HFFc6 (cell line): ENCODE data around the gene ROMO1. TPM values are rescaled to one million over a fixed set of nuclear protein-coding genes. Genes with fewer than 3 reads are reported as not detected.
A peak's percentile ranks its signal among the peaks of the same experiment; 100 is the strongest.

Experiments used
- DNase-seq: peaks from one replicate; pipeline ENCODE4 v3.0.0-alpha.2; 2018
- H3K27ac Mint-ChIP-seq: 2 replicates; pipeline ENCODE4 v1.8.0; 2020; ENCODE audit warnings: mild to moderate bottlenecking, mixed read lengths
- H3K27me3 Mint-ChIP-seq: 2 replicates; pipeline ENCODE4 v1.8.0; 2021; ENCODE audit warnings: mild to moderate bottlenecking, moderate library complexity, mixed read lengths; ENCODE audit not compliant: insufficient read depth
- H3K36me3 Mint-ChIP-seq: 2 replicates; pipeline ENCODE4 v1.8.0; 2021; ENCODE audit warnings: low read depth, mixed read lengths
- H3K4me1 Mint-ChIP-seq: 2 replicates; pipeline ENCODE4 v1.8.0; 2020; ENCODE audit warnings: low read depth, mixed read lengths
- H3K4me3 Mint-ChIP-seq: 2 replicates; pipeline ENCODE4 v1.8.0; 2020; ENCODE audit warnings: mild to moderate bottlenecking, moderate library complexity, mixed read lengths
- H3K9me3 Mint-ChIP-seq: 2 replicates; pipeline ENCODE4 v1.8.0; 2020; ENCODE audit warnings: mild to moderate bottlenecking, mixed read lengths
- total RNA-seq, 6 experiments: library from RNA; stranded (reverse); fragmentation: NEBNext Ultra II Directional; extraction: Animal tissue kit (Norgen Biotek cat#: 25700); gene quantifications; 2 replicates in 1 of 6; 3 replicates in 5 of 6; pipeline ENCODE4 v1.2.3, GENCODE V29; 2021
- TF ChIP-seq, protein P1 (sequence below): fragments of 200-600 bp; sonication (generic); IDR thresholded peaks from 2 replicates; pipeline ENCODE4 v1.5.0; 2021; ENCODE audit warnings: antibody characterized with exemption, mild to moderate bottlenecking

The ROMO1 gene
- total RNA-seq, 6 experiments from 2014 or later, result 158 to 236 (median 195) TPM

DNA sequence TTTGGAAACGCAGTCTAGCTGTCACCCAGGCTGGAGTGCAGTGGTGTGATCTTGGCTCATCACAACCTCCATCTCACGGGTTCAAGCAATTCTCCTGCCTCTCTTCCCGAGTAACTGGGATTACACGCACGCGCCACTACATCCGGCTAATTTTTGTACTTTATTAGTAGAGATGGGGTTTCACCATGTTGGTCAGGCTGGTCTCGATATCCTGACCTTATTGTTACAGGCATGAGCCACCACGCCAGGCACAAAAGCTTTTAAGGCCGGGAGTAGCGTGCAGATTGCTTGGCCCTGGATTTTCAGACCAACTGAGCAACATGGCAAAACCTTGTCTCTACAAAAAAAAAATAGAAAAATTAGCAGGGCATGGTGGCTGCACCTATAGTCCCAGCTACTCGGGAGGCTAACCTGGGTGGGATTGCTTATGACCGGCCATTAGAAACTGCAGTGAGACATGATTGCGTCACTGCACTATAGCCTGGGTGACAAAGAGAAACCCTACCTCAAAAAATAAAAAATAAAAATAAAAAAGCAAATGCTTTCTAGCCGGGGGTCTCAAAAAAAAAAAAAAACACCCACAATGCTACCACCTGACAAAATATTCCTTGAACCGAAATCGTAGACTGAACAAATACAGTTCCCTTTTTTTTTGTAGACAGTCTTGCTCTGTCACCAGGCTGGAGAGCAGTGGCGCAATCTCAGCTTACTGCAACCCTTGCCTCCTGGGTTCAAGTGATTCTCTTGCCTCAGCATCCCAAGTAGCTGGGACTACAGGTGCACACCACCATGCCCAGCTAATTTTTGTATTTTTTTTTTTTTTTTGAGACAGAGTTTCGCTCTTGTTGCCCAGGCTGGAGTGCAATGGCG, 27.9 kb downstream of the ROMO1 start:
- Mint-ChIP-seq H3K36me3 (peaks cover 44% of the 10 kb centered on the region), H3K27ac (no peak overlapping the region; the same call in 1 of the 2 replicates), H3K9me3 (peaks cover 4% of the 10 kb centered on the region; the same call in 1 of the 2 replicates), H3K4me1 (peaks cover 23% of the 10 kb centered on the region), H3K4me3 (no peak overlapping the region), H3K27me3 (peaks cover 14% of the 10 kb centered on the region)
- TF ChIP-seq, protein P1, sequence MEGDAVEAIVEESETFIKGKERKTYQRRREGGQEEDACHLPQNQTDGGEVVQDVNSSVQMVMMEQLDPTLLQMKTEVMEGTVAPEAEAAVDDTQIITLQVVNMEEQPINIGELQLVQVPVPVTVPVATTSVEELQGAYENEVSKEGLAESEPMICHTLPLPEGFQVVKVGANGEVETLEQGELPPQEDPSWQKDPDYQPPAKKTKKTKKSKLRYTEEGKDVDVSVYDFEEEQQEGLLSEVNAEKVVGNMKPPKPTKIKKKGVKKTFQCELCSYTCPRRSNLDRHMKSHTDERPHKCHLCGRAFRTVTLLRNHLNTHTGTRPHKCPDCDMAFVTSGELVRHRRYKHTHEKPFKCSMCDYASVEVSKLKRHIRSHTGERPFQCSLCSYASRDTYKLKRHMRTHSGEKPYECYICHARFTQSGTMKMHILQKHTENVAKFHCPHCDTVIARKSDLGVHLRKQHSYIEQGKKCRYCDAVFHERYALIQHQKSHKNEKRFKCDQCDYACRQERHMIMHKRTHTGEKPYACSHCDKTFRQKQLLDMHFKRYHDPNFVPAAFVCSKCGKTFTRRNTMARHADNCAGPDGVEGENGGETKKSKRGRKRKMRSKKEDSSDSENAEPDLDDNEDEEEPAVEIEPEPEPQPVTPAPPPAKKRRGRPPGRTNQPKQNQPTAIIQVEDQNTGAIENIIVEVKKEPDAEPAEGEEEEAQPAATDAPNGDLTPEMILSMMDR, result no peak
- no peak for DNase-seq

DNA sequence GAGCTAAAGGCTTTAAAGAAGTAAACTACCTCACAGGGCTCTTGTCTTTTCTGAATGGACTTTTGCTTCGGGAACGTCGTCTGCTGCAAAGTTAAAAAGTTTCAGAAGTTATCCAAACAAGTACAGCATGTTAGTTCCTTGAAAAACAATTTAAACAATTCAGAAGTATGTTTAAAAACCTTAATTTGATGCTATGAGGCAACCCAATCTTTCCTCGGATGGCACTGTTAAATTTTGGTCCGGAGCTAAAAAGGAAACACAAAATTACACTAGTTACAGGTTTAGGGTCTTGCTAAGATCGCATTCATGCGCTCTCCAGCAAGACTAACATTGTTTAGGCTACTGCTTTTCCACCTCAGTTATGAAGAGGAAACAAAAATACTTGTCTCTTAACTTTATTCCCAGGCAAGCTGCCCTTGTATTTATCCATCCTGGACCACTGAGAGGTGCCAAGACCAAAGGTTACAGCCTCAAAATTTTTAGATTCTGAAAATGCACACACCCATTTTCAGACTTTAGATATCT, 30.1 kb downstream of the ROMO1 start:
- peaks cover 17% of the 10 kb centered on the region for H3K27me3 Mint-ChIP-seq
- H3K9me3 Mint-ChIP-seq, result peaks cover 5% of the 10 kb centered on the region; the same call in 1 of the 2 replicates
- H3K4me1 Mint-ChIP-seq, result peaks cover 33% of the 10 kb centered on the region
- H3K27ac Mint-ChIP-seq, result peak overlapping the region; percentile 61
- no peak for DNase-seq
- no peak overlapping the region for H3K4me3 Mint-ChIP-seq
- H3K36me3 Mint-ChIP-seq, result peaks cover 55% of the 10 kb centered on the region
- TF ChIP-seq, protein P1, result no peak

DNA sequence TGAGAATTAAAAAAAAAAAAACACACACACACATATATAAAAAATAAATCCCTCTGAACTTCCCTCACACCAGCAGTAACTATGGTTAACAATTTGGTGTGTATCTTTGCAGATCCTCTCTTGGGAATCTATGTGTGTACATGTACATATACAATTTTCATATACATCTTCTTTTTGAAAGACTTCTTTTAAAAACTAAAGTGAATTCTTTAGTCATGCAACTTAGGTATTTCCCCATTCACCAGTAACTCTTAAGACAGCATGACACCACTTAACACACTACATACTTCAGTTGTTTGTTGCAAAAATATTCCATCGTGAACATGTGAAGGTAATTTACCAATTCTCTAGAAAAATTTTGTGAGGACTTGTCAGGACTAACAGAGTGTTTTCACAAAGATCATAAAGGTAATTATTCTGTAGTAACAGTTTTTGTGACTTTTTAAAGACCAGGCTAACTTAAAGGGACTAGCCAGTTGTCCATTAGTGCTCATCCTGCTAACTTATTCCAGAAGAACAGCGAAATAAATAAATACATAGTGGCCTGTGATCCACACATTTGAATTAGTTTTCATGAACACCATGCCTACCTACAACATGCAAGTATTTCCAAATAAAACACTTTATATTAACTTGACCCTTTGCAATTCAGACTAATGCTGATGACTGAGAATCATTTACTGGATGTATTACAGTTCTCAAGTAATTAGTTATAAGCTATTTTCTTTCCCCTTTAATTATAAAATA, 30.8 kb downstream of the ROMO1 start:
- DNase-seq, result no peak
- Mint-ChIP-seq H3K27me3 (peaks cover 16% of the 10 kb centered on the region), H3K9me3 (peaks cover 5% of the 10 kb centered on the region; the same call in 1 of the 2 replicates), H3K4me1 (peaks cover 39% of the 10 kb centered on the region), H3K27ac (peak overlapping the region; percentile 61), H3K36me3 (peaks cover 54% of the 10 kb centered on the region), H3K4me3 (peak overlapping the region; percentile 26; the same call in 1 of the 2 replicates)
- TF ChIP-seq, protein P1, result no peak

DNA sequence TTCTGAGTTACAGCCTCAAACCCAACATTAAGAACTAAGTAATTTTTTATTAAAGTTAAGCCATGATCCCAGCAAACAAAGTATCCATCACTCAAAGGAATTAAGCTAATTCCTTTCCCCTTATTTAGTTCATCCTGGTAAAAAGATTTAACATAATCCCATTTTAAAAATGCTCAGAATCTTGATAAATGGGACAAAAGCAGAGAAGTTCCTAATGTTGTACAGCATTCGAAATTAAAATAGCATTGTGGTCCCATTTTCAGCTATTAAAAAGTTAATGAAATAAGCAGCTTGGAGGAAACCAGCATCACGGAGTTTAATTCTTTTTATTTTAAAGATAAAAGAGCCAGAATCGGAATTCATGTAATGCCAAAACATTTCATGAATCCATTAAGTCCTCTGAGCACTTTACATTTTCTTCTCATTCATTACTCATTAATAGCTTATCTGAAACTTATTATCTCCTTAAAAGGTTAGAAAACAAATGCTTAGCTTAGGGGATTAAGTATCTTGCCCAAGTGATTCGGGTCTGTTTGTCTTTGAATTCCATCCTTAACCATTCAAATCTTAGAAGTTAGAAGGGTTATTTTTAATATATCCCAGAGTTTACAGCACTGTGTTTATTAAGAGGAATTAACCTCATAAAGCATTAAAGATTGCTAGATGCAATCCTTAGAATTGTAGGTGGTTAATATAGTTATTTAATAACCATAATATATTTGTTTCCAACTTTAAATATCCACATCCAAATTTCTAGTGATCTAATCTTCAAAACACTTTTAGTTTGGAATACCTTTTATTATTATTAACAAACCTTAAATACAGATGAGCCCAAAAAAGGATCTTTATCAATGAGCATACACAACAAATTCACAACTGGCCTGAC, 31.6 kb downstream of the ROMO1 start:
- Mint-ChIP-seq H3K4me3 (no peak overlapping the region; the same call in 1 of the 2 replicates), H3K36me3 (peaks cover 50% of the 10 kb centered on the region), H3K4me1 (peaks cover 42% of the 10 kb centered on the region), H3K27me3 (peaks cover 11% of the 10 kb centered on the region), H3K9me3 (peaks cover 5% of the 10 kb centered on the region; the same call in 1 of the 2 replicates), H3K27ac (peak overlapping the region; percentile 61)
- TF ChIP-seq, protein P1, result no peak
- DNase-seq, result no peak

DNA sequence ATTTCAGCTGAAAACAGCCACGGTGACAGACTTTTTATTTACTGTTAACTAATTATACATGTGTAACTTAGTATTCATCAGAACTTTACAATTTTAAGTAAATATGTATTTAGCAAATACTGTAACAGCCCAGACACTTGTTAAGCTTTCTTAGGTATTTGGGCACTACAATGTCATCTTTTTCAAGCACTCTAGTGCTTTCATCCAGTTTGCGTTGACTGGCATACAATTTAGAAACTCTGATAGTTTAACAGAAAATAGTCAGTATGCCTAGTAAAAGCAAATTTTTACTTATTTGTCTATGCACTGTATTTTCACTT, 32.2 kb downstream of the ROMO1 start:
- H3K4me1 Mint-ChIP-seq, result peaks cover 48% of the 10 kb centered on the region
- H3K36me3 Mint-ChIP-seq, result peaks cover 51% of the 10 kb centered on the region
- peak overlapping the region; percentile 49; the same call in 1 of the 2 replicates for H3K27ac Mint-ChIP-seq
- peak overlapping the region; percentile 67; the same call in 1 of the 2 replicates for H3K4me3 Mint-ChIP-seq
- peaks cover 5% of the 10 kb centered on the region; the same call in 1 of the 2 replicates for H3K9me3 Mint-ChIP-seq
- H3K27me3 Mint-ChIP-seq, result peaks cover 11% of the 10 kb centered on the region
- TF ChIP-seq, protein P1, result no peak
- DNase-seq, result no peak
